SJSA1 (cell line): ENCODE measurements around the gene FAR1. TPM values are rescaled to one million over a fixed set of nuclear protein-coding genes. Genes with fewer than 3 reads are reported as not detected.
"Not testable (repeated sequence)": the region's sequence is repeated elsewhere in the genome, so short reads cannot be mapped to it uniquely, and the experiment has no call there.

Experiments used
- DNase-seq, 2 experiments: peaks; one replicate each; pipeline ENCODE4 v3.0.0-alpha.2; 2015 to 2020; ENCODE audit warnings: low spot score in 2 of 2, low read depth in 1 of 2
- H3K27ac ChIP-seq: fragments of 250-450 bp; sonication (Bioruptor Pico); 2 replicates; pipeline ENCODE4 v1.5.1; 2020; ENCODE audit warnings: mild to moderate bottlenecking, moderate library complexity
- H3K27me3 ChIP-seq: fragments of 250-450 bp; sonication (Bioruptor Pico); replicated peaks from 2 replicates; pipeline ENCODE4 v1.5.1; 2020; ENCODE audit warnings: mild to moderate bottlenecking, moderate library complexity
- H3K36me3 ChIP-seq: fragments of 250-450 bp; sonication (Bioruptor Pico); 2 replicates; pipeline ENCODE4 v1.5.1; 2020; ENCODE audit warnings: mild to moderate bottlenecking
- H3K4me1 ChIP-seq: fragments of 250-450 bp; sonication (Bioruptor Pico); replicated peaks from 2 replicates; pipeline ENCODE4 v1.6.1; 2021; ENCODE audit warnings: mild to moderate bottlenecking
- H3K4me3 ChIP-seq: fragments of 250-450 bp; sonication (Bioruptor Pico); 2 replicates; pipeline ENCODE4 v1.5.1; 2020; ENCODE audit warnings: mild to moderate bottlenecking
- H3K9me3 ChIP-seq: fragments of 250-450 bp; sonication (Bioruptor Pico); replicated peaks from 2 replicates; pipeline ENCODE4 v1.5.1; 2020; ENCODE audit warnings: mild to moderate bottlenecking
- total RNA-seq: library from RNA; depleted of rRNA; stranded (reverse); fragments of >200 nt; shearing (Covaris generic); gene quantifications from 2 replicates; pipeline ENCODE4 v1.2.3, GENCODE V29; 2014

Gene FAR1
- total RNA-seq, 1 experiment from 2014 or later = 89.0 TPM

- Histone ChIP-seq H3K36me3 (peaks cover 71% of the 10 kb centered on the region), H3K4me1 (no peaks in the 10 kb centered on the region), H3K4me3 (no peak overlapping the region), H3K27ac (no peak overlapping the region), H3K27me3 (no peaks in the 10 kb centered on the region), H3K9me3 (no peaks in the 10 kb centered on the region)
- DNase-seq = no peak
Observed at GRCh38 chr11:13701506-13701905, 33.0 kb downstream of the FAR1 start.

GRCh38 chr11:13702071-13702470 is 33.6 kb downstream of the FAR1 start:
- no peaks in the 10 kb centered on the region for H3K4me1 ChIP-seq
- peaks cover 71% of the 10 kb centered on the region for H3K36me3 ChIP-seq
- no peaks in the 10 kb centered on the region for H3K27me3 ChIP-seq
- no peak for DNase-seq
- H3K27ac ChIP-seq = no peak overlapping the region
- H3K4me3 ChIP-seq = no peak overlapping the region
- H3K9me3 ChIP-seq = no peaks in the 10 kb centered on the region

GRCh38 chr11:13705710-13706109 is 37.2 kb downstream of the FAR1 start:
- DNase-seq = no peak
- Histone ChIP-seq H3K36me3 (peaks cover 69% of the 10 kb centered on the region), H3K4me3 (no peak overlapping the region), H3K27ac (no peak overlapping the region), H3K4me1 (no peaks in the 10 kb centered on the region), H3K9me3 (no peaks in the 10 kb centered on the region), H3K27me3 (no peaks in the 10 kb centered on the region)

- Histone ChIP-seq H3K9me3 (no peaks in the 10 kb centered on the region), H3K36me3 (peaks cover 76% of the 10 kb centered on the region), H3K4me1 (peaks cover 11% of the 10 kb centered on the region), H3K27ac (no peak overlapping the region), H3K4me3 (no peak overlapping the region), H3K27me3 (no peaks in the 10 kb centered on the region)
- no peak for DNase-seq
Observed at GRCh38 chr11:13713982-13714381, 45.5 kb downstream of the FAR1 start.

- Histone ChIP-seq H3K4me3 (no peak overlapping the region), H3K9me3 (no peaks in the 10 kb centered on the region), H3K4me1 (peaks cover 11% of the 10 kb centered on the region), H3K27me3 (no peaks in the 10 kb centered on the region), H3K36me3 (peaks cover 68% of the 10 kb centered on the region), H3K27ac (no peak overlapping the region)
- DNase-seq = peak; percentile 45 to 52
Observed at GRCh38 chr11:13717331-13717730, 48.9 kb downstream of the FAR1 start.

- peaks cover 11% of the 10 kb centered on the region for H3K4me1 ChIP-seq
- DNase-seq = no peak
- no peaks in the 10 kb centered on the region for H3K27me3 ChIP-seq
- H3K36me3 ChIP-seq = peaks cover 65% of the 10 kb centered on the region
- H3K4me3 ChIP-seq = no peak overlapping the region
- no peak overlapping the region for H3K27ac ChIP-seq
- H3K9me3 ChIP-seq = no peaks in the 10 kb centered on the region
Observed at GRCh38 chr11:13718394-13718793, 49.9 kb downstream of the FAR1 start.

GRCh38 chr11:13720940-13721339 is 52.5 kb downstream of the FAR1 start:
- H3K4me3 ChIP-seq = no peak overlapping the region
- no peak overlapping the region for H3K27ac ChIP-seq
- no peak for DNase-seq

GRCh38 chr11:13721760-13722159 is 53.3 kb downstream of the FAR1 start:
- no peak for DNase-seq
- Histone ChIP-seq H3K4me3 (no peak overlapping the region), H3K9me3 (no peaks in the 10 kb centered on the region), H3K36me3 (peaks cover 48% of the 10 kb centered on the region), H3K27me3 (no peaks in the 10 kb centered on the region), H3K4me1 (peaks cover 11% of the 10 kb centered on the region), H3K27ac (no peak overlapping the region)

More at GRCh38 chr11:13720940-13721339, 52.5 kb downstream of the FAR1 start:
- Histone ChIP-seq H3K4me1 (peaks cover 11% of the 10 kb centered on the region), H3K9me3 (no peaks in the 10 kb centered on the region), H3K36me3 (peaks cover 49% of the 10 kb centered on the region), H3K27me3 (no peaks in the 10 kb centered on the region)

- Histone ChIP-seq H3K27ac (no peak overlapping the region), H3K9me3 (no peaks in the 10 kb centered on the region), H3K36me3 (peaks cover 53% of the 10 kb centered on the region), H3K4me3 (no peak overlapping the region), H3K4me1 (no peaks in the 10 kb centered on the region), H3K27me3 (no peaks in the 10 kb centered on the region)
- no peak for DNase-seq
Observed at GRCh38 chr11:13726456-13726855, 58.0 kb downstream of the FAR1 start.

GRCh38 chr11:13728076-13728475 is 59.6 kb downstream of the FAR1 start:
- peaks cover 40% of the 10 kb centered on the region for H3K36me3 ChIP-seq
- no peak overlapping the region for H3K4me3 ChIP-seq
- no peaks in the 10 kb centered on the region for H3K9me3 ChIP-seq
- H3K27me3 ChIP-seq = no peaks in the 10 kb centered on the region
- H3K4me1 ChIP-seq = no peaks in the 10 kb centered on the region
- DNase-seq = no peak
- no peak overlapping the region for H3K27ac ChIP-seq

- H3K36me3 ChIP-seq = peaks cover 1% of the 10 kb centered on the region; the same call in 1 of the 2 replicates
- DNase-seq = no peak
- H3K4me1 ChIP-seq = 0 out of 2 replicates have a peak, but pooled peaks cover 3% of the 10 kb centered on the region
- no peak overlapping the region for H3K4me3 ChIP-seq
- H3K9me3 ChIP-seq = no peaks in the 10 kb centered on the region
- no peak overlapping the region for H3K27ac ChIP-seq
- H3K27me3 ChIP-seq = no peaks in the 10 kb centered on the region
Observed at GRCh38 chr11:13734530-13734929, 66.1 kb downstream of the FAR1 start.

GRCh38 chr11:13745165-13745564 is 76.7 kb downstream of the FAR1 start:
- peaks cover 3% of the 10 kb centered on the region; the same call in 1 of the 2 replicates for H3K9me3 ChIP-seq
- no peak overlapping the region for H3K4me3 ChIP-seq
- H3K4me1 ChIP-seq = no peaks in the 10 kb centered on the region
- H3K27ac ChIP-seq = no peak overlapping the region
- H3K27me3 ChIP-seq = peaks cover 10% of the 10 kb centered on the region
- no peak for DNase-seq
- H3K36me3 ChIP-seq = no peaks in the 10 kb centered on the region

- not testable (repeated sequence) for DNase-seq, H3K27ac ChIP-seq, H3K9me3 ChIP-seq
Observed at GRCh38 chr11:13753316-13753715, 84.8 kb downstream of the FAR1 start.

GRCh38 chr11:13759050-13759449 is 90.6 kb downstream of the FAR1 start:
- no peak for DNase-seq
- Histone ChIP-seq H3K27me3 (no peaks in the 10 kb centered on the region), H3K27ac (no peak overlapping the region), H3K4me1 (no peaks in the 10 kb centered on the region), H3K9me3 (no peaks in the 10 kb centered on the region), H3K4me3 (no peak overlapping the region), H3K36me3 (no peaks in the 10 kb centered on the region)

More at GRCh38 chr11:13753316-13753715, 84.8 kb downstream of the FAR1 start:
- not testable (repeated sequence) for H3K4me3 ChIP-seq, H3K4me1 ChIP-seq, H3K36me3 ChIP-seq, H3K27me3 ChIP-seq

- Histone ChIP-seq H3K27me3 (no peaks in the 10 kb centered on the region), H3K36me3 (no peaks in the 10 kb centered on the region), H3K27ac (no peak overlapping the region), H3K4me3 (no peak overlapping the region), H3K4me1 (no peaks in the 10 kb centered on the region), H3K9me3 (no peaks in the 10 kb centered on the region)
- DNase-seq = no peak
Observed at GRCh38 chr11:13760115-13760514, 91.6 kb downstream of the FAR1 start.
